NCI-H510A (cell line): ENCODE measurements around the gene PPME1.
A peak's percentile ranks its signal among the peaks of the same experiment; 100 is the strongest.

Experiments used
- DNase-seq: peaks from one replicate; lab custom pipeline; 2025; lab: John Stamatoyannopoulos, UW

PPME1 gene

DNA sequence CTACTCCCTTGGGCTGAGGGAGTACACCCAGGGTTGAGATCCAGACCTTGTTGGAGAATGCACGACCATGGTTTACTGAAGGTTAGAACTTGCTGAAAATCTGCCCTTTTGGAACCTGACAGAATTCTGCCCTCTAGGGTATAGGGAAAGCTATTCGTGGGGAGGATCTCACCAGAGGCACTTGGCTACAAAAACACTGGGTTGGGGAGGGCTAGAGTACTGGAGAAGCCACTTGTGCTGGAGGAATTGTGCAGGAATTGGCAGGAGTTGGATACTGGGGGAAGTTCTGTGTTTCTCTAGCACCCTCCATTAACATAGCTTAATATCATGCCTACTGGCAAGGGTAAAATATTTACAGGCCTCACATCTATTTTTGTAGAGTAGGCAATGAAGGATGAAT lies 55.8 kb downstream of the PPME1 start:
- DNase-seq: no peak

- DNase-seq: no peak
Observed at GRCh38 chr11:74232311-74232950, 61.3 kb downstream of the PPME1 start.

DNA sequence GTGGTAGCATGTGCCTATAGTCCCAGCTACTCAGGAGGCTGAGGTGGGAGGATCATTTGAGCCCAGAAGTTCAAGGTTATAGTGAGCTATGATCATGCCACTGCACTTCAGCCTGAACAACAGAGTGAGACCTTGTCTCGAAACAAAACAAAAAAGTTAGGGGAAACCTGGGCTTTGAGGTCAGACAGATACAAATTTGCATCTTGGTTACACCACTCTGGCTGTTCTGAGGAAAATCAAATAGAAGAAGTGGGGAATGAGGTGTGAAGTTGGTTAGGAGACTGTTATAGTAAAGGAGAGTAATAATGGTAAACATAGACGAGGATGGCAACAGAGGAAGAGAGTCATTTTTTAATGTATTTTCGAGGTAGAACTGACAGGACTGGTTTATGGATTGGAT lies 62.6 kb downstream of the PPME1 start:
- no peak for DNase-seq

GRCh38 chr11:74235121-74235520 lies 64.0 kb downstream of the PPME1 start:
- DNase-seq: no peak

GRCh38 chr11:74237541-74237940 lies 66.5 kb downstream of the PPME1 start:
- DNase-seq: no peak

GRCh38 chr11:74238243-74238642 lies 67.2 kb downstream of the PPME1 start:
- DNase-seq: no peak

DNA sequence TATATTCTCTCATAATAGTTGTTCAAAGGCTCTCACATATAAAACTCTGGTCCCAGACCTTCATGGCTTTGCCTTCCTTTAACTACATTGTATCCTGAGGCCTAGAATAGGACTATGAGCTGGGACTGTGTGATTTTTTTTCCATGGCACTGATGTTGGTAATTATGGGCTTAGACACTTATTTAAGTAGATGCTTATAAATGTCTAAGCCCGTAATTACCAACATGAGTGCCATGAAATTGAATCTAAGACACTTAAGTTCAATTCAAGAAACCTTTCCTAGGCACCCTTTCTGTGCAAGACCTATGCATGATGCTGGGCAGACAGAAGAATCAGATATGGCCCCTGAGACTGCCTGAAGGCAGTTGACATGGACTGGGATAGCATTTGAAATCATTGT lies 77.4 kb downstream of the PPME1 start:
- DNase-seq: no peak

GRCh38 chr11:74249496-74249895 lies 78.4 kb downstream of the PPME1 start:
- no peak for DNase-seq

DNA sequence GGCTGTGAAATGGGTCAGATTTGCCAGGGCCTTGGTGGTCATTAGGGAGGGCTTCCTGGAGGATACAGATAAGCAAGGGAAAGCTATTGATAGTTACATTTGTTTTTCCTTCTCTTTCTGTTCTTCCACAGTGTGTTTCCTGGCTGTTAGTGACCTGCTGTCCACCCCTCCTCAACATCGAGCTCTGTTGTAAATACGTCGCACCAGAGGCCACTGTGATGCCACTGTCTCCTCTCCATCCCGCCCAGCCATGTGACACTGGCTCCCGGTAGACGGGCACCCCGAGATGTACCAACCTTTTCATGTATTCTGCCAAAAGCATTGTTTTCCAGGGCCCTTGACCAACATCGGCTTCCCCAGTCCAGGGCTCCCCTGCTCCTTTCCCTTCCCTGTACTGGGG lies 82.3 kb downstream of the PPME1 start:
- DNase-seq: no peak

DNA sequence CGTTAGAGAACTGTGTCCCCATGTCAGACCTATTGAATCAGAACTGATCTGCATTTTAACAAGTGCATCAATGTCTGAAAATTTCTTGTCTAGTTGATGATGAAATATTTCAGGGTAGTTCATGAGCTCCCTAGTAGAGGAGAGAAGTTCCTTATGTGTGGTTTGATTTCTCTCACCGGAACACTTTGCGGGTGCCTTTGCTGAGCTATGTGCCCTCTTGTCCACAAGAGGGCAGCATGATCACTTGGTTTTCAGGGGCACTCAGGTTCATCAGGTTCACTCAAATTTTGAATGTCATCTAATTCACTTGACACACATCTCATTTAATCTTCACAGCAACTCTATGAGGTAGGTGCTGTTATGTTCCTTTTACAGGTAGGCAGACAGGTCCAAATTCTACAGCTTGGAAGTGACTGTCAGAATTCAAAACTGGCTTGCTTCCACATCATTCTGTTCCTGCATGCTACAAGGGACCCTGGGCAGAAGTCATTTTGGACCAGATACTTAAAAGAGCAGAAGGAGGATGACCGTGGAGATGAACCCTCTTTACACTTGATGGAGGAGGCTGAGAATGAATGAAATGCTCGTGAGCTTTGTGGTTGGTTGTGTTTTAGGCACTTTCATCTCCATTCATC lies 84.8 kb downstream of the PPME1 start:
- no peak for DNase-seq

- DNase-seq: no peak
Observed at GRCh38 chr11:74256378-74257133, 85.5 kb downstream of the PPME1 start.

DNA sequence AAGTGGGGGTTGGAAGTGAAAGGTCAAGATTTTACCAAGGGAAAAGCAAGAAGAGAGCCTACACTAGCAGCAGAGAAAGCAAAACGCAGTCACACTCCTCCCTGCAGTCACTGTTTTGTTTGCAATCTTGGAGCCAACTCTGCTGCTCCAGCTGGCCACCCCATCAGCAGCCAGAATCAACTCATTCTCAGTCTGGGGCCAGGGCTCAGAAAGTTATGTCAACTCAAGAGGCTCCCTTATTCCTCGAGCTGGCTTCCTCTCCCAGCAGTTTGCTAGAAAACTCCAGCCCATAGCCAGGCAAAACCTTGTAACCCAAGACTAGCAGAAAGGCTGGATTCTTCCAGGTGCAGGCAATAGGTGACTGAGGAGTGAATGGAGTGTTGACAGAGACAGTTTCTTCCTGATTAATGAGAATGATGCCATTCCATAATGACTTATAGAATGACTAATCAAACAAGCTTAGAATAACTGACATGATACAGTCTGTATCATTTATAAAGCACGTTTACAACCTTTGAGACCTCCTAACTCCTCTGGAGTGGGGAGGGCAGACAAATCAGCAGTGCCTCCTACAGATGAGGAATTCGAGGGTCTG lies 87.0 kb downstream of the PPME1 start:
- peak; percentile 17 for DNase-seq

GRCh38 chr11:74262725-74263124 lies 91.6 kb downstream of the PPME1 start:
- DNase-seq: no peak

DNA sequence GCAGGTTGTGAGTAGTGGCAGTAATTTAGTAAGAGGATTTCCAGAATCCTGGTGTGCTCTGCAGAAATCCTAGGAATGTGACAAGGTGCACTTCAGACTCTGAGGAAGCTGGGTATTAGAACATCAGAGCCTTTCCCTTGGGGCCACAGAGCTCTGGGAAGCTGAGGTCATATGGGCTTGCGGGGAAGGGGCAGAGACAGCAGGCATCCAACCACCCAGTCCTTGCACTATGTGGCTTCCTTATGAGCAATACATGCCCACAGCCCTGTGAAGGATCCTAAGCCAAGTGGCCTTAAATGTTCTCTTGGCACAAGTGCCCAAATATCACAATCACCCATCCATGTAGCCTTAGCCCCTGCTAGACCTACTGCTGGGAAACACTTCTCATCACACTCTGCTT lies 94.2 kb downstream of the PPME1 start:
- DNase-seq: no peak

DNA sequence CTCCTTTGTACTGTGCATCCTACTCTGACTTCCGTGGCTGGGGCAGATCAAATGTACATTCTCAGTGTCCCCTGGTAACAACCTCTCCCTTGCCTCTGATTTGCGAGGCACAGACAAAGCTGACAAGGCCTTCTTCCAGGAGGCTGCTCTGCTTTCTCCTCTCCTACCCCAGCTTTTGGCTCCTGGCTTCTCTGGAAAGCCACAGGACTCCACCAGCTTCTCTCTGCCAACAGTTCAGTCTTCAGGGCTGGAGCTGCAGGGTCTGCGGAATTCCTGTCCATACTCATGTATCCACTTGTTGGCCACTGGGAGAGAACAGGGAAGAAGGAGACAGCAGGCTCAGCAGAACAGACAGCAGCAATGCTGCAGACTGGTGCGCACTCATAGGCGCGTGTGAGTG lies 95.9 kb downstream of the PPME1 start:
- DNase-seq: no peak

GRCh38 chr11:74268456-74268855 lies 97.4 kb downstream of the PPME1 start:
- DNase-seq: no peak

DNA sequence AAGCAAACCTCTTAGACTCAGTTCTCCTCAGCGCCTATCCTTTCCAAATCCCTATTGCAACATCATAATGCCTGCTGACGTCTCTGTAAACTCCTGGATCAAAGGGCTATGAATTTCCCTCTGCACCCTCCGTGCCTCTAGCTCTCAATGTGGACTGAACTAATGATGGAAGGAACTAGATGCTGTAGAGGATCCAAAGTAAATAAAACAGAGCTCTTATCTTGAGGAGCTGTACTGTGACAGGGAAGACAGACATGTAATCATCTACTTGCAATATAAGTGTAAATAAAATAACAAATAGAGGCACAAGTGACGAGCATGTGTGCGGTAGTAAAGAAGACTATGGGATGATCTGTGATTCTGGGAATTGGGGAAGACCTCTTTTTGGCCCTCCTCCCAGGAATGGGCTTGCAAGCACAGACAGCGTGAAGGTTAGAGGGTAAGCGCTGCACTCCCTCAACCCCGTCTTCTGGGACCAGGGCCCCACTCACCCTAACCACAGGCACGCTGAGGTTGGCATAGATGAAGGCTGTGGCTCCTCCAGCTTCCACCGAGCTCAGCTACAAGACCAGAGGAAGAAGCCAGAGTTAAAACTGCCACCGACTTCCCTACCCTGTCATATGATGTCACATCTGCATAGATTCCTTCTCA lies 98.2 kb downstream of the PPME1 start:
- no peak for DNase-seq

- no peak for DNase-seq
Observed at GRCh38 chr11:74272276-74272675, 101.2 kb downstream of the PPME1 start.

DNA sequence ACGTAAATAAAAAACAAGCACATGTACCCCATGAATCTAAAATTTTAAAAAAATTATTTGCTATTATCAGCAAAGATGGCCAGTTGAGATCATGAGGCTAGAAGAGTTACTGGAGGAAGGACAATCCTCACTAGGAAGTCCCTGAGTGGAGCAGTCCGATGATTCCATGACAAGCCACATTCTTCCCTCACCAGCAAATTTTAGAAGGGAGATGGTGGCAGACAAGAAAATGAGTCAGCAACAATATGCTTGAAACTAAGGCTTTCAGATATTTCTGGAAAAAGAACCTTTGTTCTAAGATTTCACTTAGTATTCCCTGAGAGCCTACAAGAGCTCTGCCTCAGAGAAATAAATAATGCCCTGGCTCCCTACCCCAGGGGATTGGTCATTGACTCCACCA lies 105.5 kb downstream of the PPME1 start:
- DNase-seq: no peak

- DNase-seq: no peak
Observed at GRCh38 chr11:74278103-74278502, 107.0 kb downstream of the PPME1 start.

DNA sequence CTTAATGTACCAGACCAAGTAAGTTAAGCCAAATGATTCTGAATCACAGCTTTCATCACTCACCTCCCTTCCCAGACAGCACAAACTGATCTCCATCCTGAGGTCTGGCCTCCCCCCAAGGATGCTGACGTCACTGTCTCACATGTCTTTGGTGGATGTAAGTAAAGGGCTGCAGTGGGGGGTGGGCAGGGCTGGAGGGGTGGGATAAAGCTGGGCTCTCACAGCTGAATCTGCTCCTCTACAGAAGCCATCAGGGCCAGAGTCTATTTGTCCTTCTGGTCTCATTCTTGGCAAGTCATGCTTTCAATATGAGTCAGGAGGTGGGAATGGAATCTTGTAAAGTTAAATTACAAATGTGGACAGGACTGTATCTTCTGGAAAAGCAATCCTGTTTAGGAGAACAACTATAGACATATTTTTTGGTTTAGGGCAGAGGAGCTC lies 107.7 kb downstream of the PPME1 start:
- DNase-seq: no peak

GRCh38 chr11:74279256-74279655 lies 108.2 kb downstream of the PPME1 start:
- no peak for DNase-seq
